K562 (cell line): Measurements from ENCODE around the gene BCL2L13. TPM values are rescaled to one million over a fixed set of nuclear protein-coding genes. Genes with fewer than 3 reads are reported as not detected.

ENCODE experiments used
- ATAC-seq: fragments of 200-7000 bp; cut with Tn5 transposase; 3 replicates; pipeline ENCODE4 v1.9.1; 2020; ENCODE audit warnings: moderate library complexity
- BruUV-seq: library from RNA; stranded (reverse); fragments of 400-500 nt; replicated peaks from 2 replicates; lab custom pipeline; 2021; lab: Mats Ljungman, UMichigan
- CTCF ChIA-PET: fragments of 300-600 bp; formaldehyde crosslinking; extraction: SDS; loops from one replicate; lab custom pipeline; 2021; ENCODE audit warnings: low intra/inter-chr PET ratio; lab: Yijun Ruan, JAX
- POLR2A ChIA-PET: fragments of 300-600, 350-650 bp; sonication (Branson Sonifier 250); formaldehyde crosslinking; extraction: SDS; loops from one replicate; lab custom pipeline; 2021; ENCODE audit warnings: antibody characterized with exemption, inconsistent platforms; lab: Yijun Ruan, JAX
- DNase-seq, 4 experiments: peaks; one replicate each; pipeline versions ENCODE4 v3.0.0 to v3.0.0-alpha.2; 2011 to 2018; ENCODE audit warnings: low spot score in 3 of 4, mixed read lengths in 3 of 4; ENCODE audit errors: extremely low read depth in 1 of 4
- FAIRE-seq: peaks from 2 replicates; lab custom pipeline; 2011; peaks lifted over from hg19 to GRCh38; lab: Jason Lieb, UNC
- H2AFZ ChIP-seq: 2 replicates; pipeline ENCODE4 v1.6.0; 2011; ENCODE audit warnings: low read depth, low read length, control low read depth, inconsistent platforms
- H3K27ac ChIP-seq: fragments of 200-600 bp; 3 replicates; pipeline ENCODE4 v1.8.0; 2011; ENCODE audit warnings: low read depth, mild to moderate bottlenecking, control low read depth, inconsistent platforms, low read length, moderate library complexity, mixed read lengths; ENCODE audit errors: extremely low read depth
- H3K27me3 ChIP-seq, 2 experiments: fragments of 300-600 bp in 1 of 2; 2 replicates in 1 of 2; 3 replicates in 1 of 2; pipeline versions ENCODE4 v1.6.0 to v1.8.0; 2011; ENCODE audit warnings: inconsistent platforms in 2 of 2, low read length in 2 of 2, mild to moderate bottlenecking in 1 of 2, mixed read lengths in 1 of 2, moderate library complexity in 1 of 2; ENCODE audit not compliant: control insufficient read depth in 2 of 2, insufficient read depth in 2 of 2
- H3K36me3 ChIP-seq: fragments of 300-600 bp; 3 replicates; pipeline ENCODE4 v1.8.0; 2011; ENCODE audit warnings: mild to moderate bottlenecking, low read length, inconsistent platforms; ENCODE audit not compliant: control insufficient read depth, insufficient read depth
- H3K4me1 ChIP-seq, 2 experiments: fragments of 200-600 bp in 1 of 2; replicated peaks in 1 of 2; 2 replicates in 1 of 2; 3 replicates in 1 of 2; pipeline versions ENCODE4 v1.5.1 to v1.8.0; 2011; ENCODE audit warnings: inconsistent platforms in 2 of 2, low read length in 2 of 2, mild to moderate bottlenecking in 1 of 2, mixed read lengths in 1 of 2, moderate library complexity in 1 of 2; ENCODE audit not compliant: control insufficient read depth in 2 of 2, insufficient read depth in 2 of 2
- H3K4me2 ChIP-seq: 2 replicates; pipeline ENCODE4 v1.6.1; 2011; ENCODE audit warnings: low read length, control low read depth, inconsistent platforms, mixed read lengths; ENCODE audit not compliant: insufficient read depth
- H3K4me3 ChIP-seq: fragments of 200-600 bp; sonication (generic), shearing (Covaris generic); 2 replicates; pipeline ENCODE4 v1.5.1; 2016; ENCODE audit warnings: control low read depth, inconsistent platforms
- H3K79me2 ChIP-seq: fragments of 200-600 bp; 3 replicates; pipeline ENCODE4 v1.8.0; 2011; ENCODE audit warnings: low read length, inconsistent platforms; ENCODE audit not compliant: control insufficient read depth, insufficient read depth
- H3K9ac ChIP-seq, 2 experiments: 2 replicates each; pipeline versions ENCODE4 v1.6.0 to v1.6.1; 2011; ENCODE audit warnings: low read depth in 2 of 2, low read length in 2 of 2, control low read depth in 1 of 2, inconsistent platforms in 1 of 2, mild to moderate bottlenecking in 1 of 2, mixed read lengths in 1 of 2; ENCODE audit not compliant: insufficient read depth in 1 of 2
- H3K9me1 ChIP-seq: one replicate; pipeline ENCODE4 v1.6.0; 2011; ENCODE audit warnings: inconsistent platforms, mild to moderate bottlenecking, low read length, moderate library complexity; ENCODE audit not compliant: control insufficient read depth, insufficient read depth
- H3K9me3 ChIP-seq: replicated peaks from 2 replicates; pipeline ENCODE4 v1.5.1; 2011; ENCODE audit warnings: low read depth, low read length, inconsistent platforms; ENCODE audit not compliant: control insufficient read depth, insufficient read depth
- H4K20me1 ChIP-seq: replicated peaks from 2 replicates; pipeline ENCODE4 v1.6.1; 2011; ENCODE audit warnings: low read length, inconsistent platforms, mixed read lengths; ENCODE audit not compliant: control insufficient read depth, insufficient read depth
- BMI1 ChIP-seq: fragments of 150-350 bp; IDR thresholded peaks from 2 replicates; pipeline ENCODE4 v1.6.1; 2014; ENCODE audit warnings: low read length
- BRCA1 ChIP-seq, 2 experiments: fragments of 450-650 bp in 1 of 2; sonication (generic) in 1 of 2; formaldehyde crosslinking in 1 of 2; IDR thresholded peaks; 2 replicates each; pipeline versions ENCODE4 v1.5.0 to v1.6.1; 2017 to 2020; ENCODE audit warnings: mild to moderate bottlenecking in 1 of 2, missing genetic modification reagents in 1 of 2
- ERF ChIP-seq: fragments of 450-650 bp; formaldehyde crosslinking; IDR thresholded peaks from 2 replicates; pipeline ENCODE4 v1.4.0; 2020; ENCODE audit warnings: mild to moderate bottlenecking, mixed read lengths
- FOS ChIP-seq: IDR thresholded peaks from 3 replicates; pipeline ENCODE4 v1.6.1; 2011; ENCODE audit not compliant: insufficient read length; ENCODE audit errors: extremely low read depth
- GMEB1 ChIP-seq: fragments of 250-450 bp; sonication (Bioruptor Pico); IDR thresholded peaks from 2 replicates; pipeline ENCODE4 v1.4.0; 2020; ENCODE audit warnings: mild to moderate bottlenecking
- HNRNPUL1 ChIP-seq: fragments of 200-400 bp; formaldehyde crosslinking; IDR thresholded peaks from 2 replicates; pipeline ENCODE4 v1.6.1; 2017; ENCODE audit warnings: low read length
- PCBP1 ChIP-seq: fragments of 200-400 bp; formaldehyde crosslinking; IDR thresholded peaks from 2 replicates; pipeline ENCODE4 v1.6.1; 2018; ENCODE audit warnings: mild to moderate bottlenecking, low read depth, low read length; ENCODE audit not compliant: poor library complexity, severe bottlenecking
- POLR3G ChIP-seq: IDR thresholded peaks from 2 replicates; pipeline ENCODE4 v1.6.1; 2011; ENCODE audit not compliant: insufficient read length, insufficient replicate concordance; ENCODE audit errors: extremely low read depth
- SAFB2 ChIP-seq: fragments of 200-400 bp; formaldehyde crosslinking; IDR thresholded peaks from 2 replicates; pipeline ENCODE4 v1.6.1; 2018; ENCODE audit warnings: borderline replicate concordance, low read length, low read depth, moderate library complexity; ENCODE audit not compliant: severe bottlenecking
- SIX5 ChIP-seq, 2 experiments: IDR thresholded peaks; 2 replicates each; pipeline ENCODE4 v1.6.1; 2011; ENCODE audit warnings: low read length in 2 of 2, borderline replicate concordance in 1 of 2, low read depth in 1 of 2, mild to moderate bottlenecking in 1 of 2, moderate library complexity in 1 of 2; ENCODE audit not compliant: insufficient read depth in 1 of 2
- SRSF9 ChIP-seq: fragments of 200-400 bp; formaldehyde crosslinking; IDR thresholded peaks from 2 replicates; pipeline ENCODE4 v1.6.1; 2017; ENCODE audit warnings: low read depth, low read length, borderline replicate concordance
- TFAP4 ChIP-seq: sonication (generic); formaldehyde crosslinking; IDR thresholded peaks from 2 replicates; pipeline ENCODE4 v1.8.0; 2022; ENCODE audit warnings: missing genetic modification reagents, mild to moderate bottlenecking, moderate library complexity, borderline replicate concordance
- USF1 ChIP-seq: sonication (generic); formaldehyde crosslinking; IDR thresholded peaks from 2 replicates; pipeline ENCODE4 v1.9.0; 2022; ENCODE audit warnings: mild to moderate bottlenecking, missing genetic modification reagents
- ZNF239 ChIP-seq: fragments of 250-450 bp; sonication (Bioruptor Pico); IDR thresholded peaks from 2 replicates; pipeline ENCODE4 v1.4.0; 2020; ENCODE audit warnings: mild to moderate bottlenecking
- ZNF347 ChIP-seq: fragments of 450-650 bp; formaldehyde crosslinking; IDR thresholded peaks from 2 replicates; pipeline ENCODE4 v1.4.0; 2020; ENCODE audit warnings: low read depth, mild to moderate bottlenecking, moderate library complexity
- ZNF76 ChIP-seq: fragments of 250-450 bp; sonication (Bioruptor Pico); IDR thresholded peaks from 2 replicates; pipeline ENCODE4 v1.4.0; 2020; ENCODE audit warnings: mild to moderate bottlenecking, moderate library complexity, borderline replicate concordance
- WGBS: fragments of 100-300 bp; shearing (Covaris generic); methylation state at CpG from one replicate; pipeline ENCODE4 v1.1.6; 2016; ENCODE audit warnings: low coverage, mixed read lengths; ENCODE audit not compliant: insufficient coverage; ENCODE audit errors: missing lambda C conversion rate; 5-methylcytosine and 5-hydroxymethylcytosine counted together
- in situ Hi-C: fragments of 300-500 bp; cut with MboI; formaldehyde crosslinking; loops from 4 replicates; pipeline ENCODE4 v1.15.0; 2018; ENCODE audit warnings: inconsistent platforms, mixed read lengths
- intact Hi-C: fragments of 100-400 bp; cut with micrococcal nuclease; formaldehyde crosslinking; loops from 2 replicates; pipeline ENCODE4 v1.14.2; 2022
- polyA plus RNA-seq, 8 experiments: library from polyadenylated mRNA; depleted of rRNA in 4 of 8; stranded (reverse) in 5 of 8; unstranded in 3 of 8; fragments of >200 nt; fragmentation: Nextera tagmentation in 2 of 8; fragmentation: Illumina TruSeq in 1 of 8; extraction: Ambion mirVana in 2 of 8; extraction: Trizol in 1 of 8; gene quantifications; 2 replicates each; pipeline versions ENCODE4 v1.2.1 to v1.2.3, GENCODE V29; 2011 to 2014; ENCODE audit warnings: inconsistent platforms in 1 of 8, missing spikeins in 1 of 8
- total RNA-seq, 7 experiments: library from RNA; depleted of rRNA in 6 of 7; stranded (reverse); fragments of >200 nt in 6 of 7; fragmentation: Illumina TruSeq in 2 of 7; extraction: Trizol in 2 of 7; gene quantifications; 2 replicates each; pipeline versions ENCODE4 v1.2.1 to v1.2.3, GENCODE V29; 2011 to 2021; ENCODE audit warnings: low replicate concordance in 1 of 7

Gene BCL2L13
- total and polyA plus RNA-seq, 9 of the 15 experiments (the other 6 are each of a cell fraction or from before 2014, with no cell fraction given): 41.5 to 63.4 (median 56.5) TPM

GRCh38 chr22:17603668-17604067, 34.9 kb upstream of the BCL2L13 start:
- 94% methylated on average over 4 of the region's 4 CpGs for WGBS
- in situ Hi-C loops (no loop called here), intact Hi-C loops (no loop called here)
- Histone ChIP-seq H3K9ac (no peak overlapping the region), H2AFZ (no peak overlapping the region), H3K9me1 (no peaks in the 10 kb centered on the region), H3K27me3 (no peaks in the 10 kb centered on the region), H3K9me3 (no peaks in the 10 kb centered on the region), H3K36me3 (peaks cover 74% of the 10 kb centered on the region), H3K79me2 (peaks cover 19% of the 10 kb centered on the region; the same call in 2 of the 3 replicates), H3K27ac (no peak overlapping the region), H4K20me1 (no peaks in the 10 kb centered on the region), H3K4me3 (no peak overlapping the region), H3K4me1 (no peaks in the 10 kb centered on the region; a peak in 1 of 5 replicates), H3K4me2 (no peak overlapping the region)
- DNase-seq (no peak), FAIRE-seq (no peak), ATAC-seq (0 out of 3 replicates have a peak, but pooled peaks have one; percentile 22)
- no TSS peak for BruUV-seq
- ChIA-PET POLR2A (interaction anchor here (0.6 to 0.9 kb wide), 3 partner anchors 15 to 265 kb away, joined by 3 to 5 read pairs (median 4); no protein-coding TSS in a partner anchor), CTCF (no interaction called here)
- TF ChIP-seq FOS (no peak), USF1 (CRISPR knock-in tag) (no peak), PCBP1 (no peak), TFAP4 (CRISPR knock-in tag) (no peak), SAFB2 (no peak), SIX5 (IDR thresholded peaks at IDR 0.05; ENCODE audit: borderline replicate concordance in 1 of 2, insufficient read depth in 1 of 2, low read depth in 1 of 2, low read length in 2 of 2) (no peak), BRCA1 (IDR thresholded peaks at IDR 0.05) (no peak), BRCA1 (CRISPR knock-in tag; IDR thresholded peaks at IDR 0.05) (no peak), SRSF9 (no peak), ERF (no peak), HNRNPUL1 (no peak), ZNF76 (CRISPR knock-in tag) (no peak), ZNF347 (CRISPR knock-in tag) (no peak), BMI1 (no peak), GMEB1 (CRISPR knock-in tag) (no peak), ZNF239 (no peak), POLR3G (no peak)
